ENCODE data around the gene MAGED1.

DNA sequence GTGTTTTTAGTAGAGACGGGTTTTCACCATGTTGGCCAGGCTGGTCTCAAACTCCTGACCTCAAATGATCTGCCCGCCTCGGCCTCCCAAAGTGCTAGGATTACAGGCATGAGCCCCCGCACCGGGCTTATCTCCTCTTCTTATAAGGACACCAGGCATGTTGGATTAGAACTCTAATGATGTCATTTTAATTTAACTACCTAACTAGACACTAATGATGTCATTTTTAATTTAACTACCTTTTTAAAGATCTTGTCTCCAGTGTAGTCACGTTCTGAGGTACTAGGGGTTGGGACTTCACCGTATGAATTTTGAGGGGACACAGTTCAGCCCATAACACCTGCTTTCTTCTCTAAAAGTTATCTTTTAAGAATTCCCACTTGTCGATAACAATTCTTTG is 37.7 kb upstream of the MAGED1 start:
- TF ChIP-seq, protein P1, sequence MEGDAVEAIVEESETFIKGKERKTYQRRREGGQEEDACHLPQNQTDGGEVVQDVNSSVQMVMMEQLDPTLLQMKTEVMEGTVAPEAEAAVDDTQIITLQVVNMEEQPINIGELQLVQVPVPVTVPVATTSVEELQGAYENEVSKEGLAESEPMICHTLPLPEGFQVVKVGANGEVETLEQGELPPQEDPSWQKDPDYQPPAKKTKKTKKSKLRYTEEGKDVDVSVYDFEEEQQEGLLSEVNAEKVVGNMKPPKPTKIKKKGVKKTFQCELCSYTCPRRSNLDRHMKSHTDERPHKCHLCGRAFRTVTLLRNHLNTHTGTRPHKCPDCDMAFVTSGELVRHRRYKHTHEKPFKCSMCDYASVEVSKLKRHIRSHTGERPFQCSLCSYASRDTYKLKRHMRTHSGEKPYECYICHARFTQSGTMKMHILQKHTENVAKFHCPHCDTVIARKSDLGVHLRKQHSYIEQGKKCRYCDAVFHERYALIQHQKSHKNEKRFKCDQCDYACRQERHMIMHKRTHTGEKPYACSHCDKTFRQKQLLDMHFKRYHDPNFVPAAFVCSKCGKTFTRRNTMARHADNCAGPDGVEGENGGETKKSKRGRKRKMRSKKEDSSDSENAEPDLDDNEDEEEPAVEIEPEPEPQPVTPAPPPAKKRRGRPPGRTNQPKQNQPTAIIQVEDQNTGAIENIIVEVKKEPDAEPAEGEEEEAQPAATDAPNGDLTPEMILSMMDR (conservative IDR thresholded peaks at IDR 0.05): no peak
- TF ChIP-seq EZH2 (IDR thresholded peaks at IDR 0.05; ENCODE audit: low read depth): no peak

All from PC-9 (cell line).